ENCODE measurements around the gene DGKG.
A peak's percentile ranks its signal among the peaks of the same experiment; 100 is the strongest.

The DGKG gene

GRCh38 chr3:186273586-186273985 lies 88.4 kb downstream of the DGKG start:
- DNase-seq = no peak

DNA sequence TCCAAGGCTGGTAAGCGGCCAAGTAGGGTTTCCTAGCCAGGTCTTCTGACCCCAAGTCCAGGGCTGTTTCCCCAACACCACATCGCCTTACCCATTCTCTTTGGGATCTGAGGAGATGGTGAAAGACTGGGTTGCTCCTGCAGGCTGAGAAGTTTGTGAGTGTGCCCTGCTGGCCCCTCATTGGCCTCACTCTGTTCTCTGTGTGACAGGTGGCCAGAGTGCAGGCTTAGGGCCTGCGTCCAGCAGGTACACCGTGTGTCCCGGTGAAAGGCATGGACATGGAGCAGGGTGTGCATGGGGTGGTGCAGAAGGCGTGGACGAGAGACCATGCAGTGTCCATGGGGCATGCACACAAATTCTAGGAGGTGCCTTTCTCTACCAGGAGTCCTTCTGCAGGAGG lies 91.3 kb downstream of the DGKG start:
- no peak for DNase-seq

DNA sequence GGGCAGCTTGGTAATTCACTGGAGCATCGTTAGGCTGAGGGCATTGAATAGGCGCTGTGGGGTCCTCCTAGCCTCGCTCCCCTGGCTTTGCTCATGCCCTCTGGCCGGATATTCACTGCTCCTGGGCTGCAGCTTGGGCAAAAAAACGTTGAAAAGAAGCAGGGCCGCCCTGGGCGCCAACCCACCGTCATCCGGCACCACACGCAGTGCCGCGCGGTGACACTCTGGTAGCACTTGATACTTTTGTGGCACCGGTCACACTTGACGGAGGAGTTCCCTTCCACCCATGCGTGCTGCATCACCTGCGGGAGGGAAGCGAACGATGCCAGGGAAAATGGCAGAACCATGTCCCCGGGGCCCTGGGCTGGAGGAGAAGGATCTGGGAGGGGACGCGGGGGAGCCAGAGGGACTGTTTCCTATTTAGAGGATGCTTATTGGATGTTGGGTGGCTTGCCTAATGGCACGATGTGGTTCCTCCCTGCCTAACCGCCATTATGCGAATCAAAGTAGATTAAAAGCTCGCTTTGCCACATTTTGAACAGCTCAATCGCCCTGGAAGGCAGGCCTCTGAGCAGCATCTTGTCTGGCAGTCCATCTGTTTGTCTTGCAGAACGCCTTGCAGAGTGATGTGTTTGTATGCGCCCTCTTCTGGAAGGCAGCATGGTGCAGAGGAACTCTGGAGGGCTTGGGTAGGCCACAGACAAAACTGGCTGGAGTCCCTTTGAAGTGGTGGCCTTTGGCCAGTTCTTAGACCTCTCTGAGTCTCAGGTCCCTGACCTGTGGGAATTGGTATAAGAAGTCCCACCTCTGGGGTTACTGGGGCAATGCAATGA lies 93.2 kb downstream of the DGKG start:
- peak; percentile 30 for DNase-seq

GRCh38 chr3:186267758-186268157 lies 94.3 kb downstream of the DGKG start:
- DNase-seq = no peak

DNA sequence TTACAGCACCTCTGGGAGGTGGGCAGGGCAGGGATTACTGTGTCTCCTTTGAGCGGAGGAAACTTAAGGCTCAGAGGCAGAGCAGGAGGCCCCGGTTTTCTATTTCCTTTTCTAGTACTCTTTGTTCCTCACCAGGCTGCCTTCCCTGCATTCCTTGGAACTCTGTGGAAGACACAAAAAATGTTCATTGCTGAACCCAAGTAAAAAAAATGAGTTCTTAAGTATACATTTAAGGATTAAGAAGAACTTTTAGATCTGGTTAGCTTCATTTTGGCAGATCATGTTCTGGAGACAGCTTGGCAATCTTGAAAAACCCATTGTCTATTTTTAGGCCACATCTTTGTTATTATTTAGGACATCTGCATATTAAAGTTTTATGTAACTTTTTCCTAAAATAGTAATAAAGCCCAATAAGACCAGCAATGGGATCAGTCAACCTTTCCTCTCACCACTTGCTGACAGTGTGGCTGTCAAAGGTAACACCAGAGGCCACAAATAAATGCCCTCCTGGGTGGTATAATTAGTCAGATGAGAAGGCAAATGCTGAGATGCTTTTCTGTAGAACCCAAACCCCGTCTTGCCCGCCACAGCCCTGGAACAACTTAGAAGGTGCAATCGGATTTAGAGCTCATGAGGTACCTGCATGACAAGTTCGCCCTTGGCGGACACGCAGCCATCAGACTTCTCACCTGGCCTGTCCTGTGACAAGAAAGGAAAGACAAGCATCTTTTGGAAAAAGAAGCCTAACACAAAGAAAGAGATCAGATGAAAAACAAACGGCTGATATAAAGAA lies 97.2 kb downstream of the DGKG start:
- DNase-seq = no peak

DNA sequence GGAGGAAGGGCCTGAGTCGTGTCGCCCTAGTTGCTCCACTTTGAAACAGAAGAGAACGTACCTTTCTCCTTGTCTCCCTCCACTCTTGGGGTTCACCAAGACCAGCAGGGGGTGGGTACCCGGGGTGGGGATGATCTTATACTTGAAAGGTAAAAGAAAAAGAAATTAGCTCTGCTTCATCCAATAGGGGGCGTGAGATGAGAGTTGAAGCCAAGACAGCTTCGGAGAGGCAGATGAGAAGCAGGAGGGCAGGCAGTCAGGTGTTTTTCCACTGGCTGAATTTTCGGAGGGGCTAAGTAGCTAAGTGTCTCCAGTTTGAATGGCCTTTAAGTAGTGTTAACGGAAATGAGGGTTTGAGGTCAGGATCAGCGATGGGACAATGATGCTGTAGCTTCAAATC lies 100.4 kb downstream of the DGKG start:
- DNase-seq = no peak

GRCh38 chr3:186260726-186261125 lies 101.3 kb downstream of the DGKG start:
- no peak for DNase-seq

DNA sequence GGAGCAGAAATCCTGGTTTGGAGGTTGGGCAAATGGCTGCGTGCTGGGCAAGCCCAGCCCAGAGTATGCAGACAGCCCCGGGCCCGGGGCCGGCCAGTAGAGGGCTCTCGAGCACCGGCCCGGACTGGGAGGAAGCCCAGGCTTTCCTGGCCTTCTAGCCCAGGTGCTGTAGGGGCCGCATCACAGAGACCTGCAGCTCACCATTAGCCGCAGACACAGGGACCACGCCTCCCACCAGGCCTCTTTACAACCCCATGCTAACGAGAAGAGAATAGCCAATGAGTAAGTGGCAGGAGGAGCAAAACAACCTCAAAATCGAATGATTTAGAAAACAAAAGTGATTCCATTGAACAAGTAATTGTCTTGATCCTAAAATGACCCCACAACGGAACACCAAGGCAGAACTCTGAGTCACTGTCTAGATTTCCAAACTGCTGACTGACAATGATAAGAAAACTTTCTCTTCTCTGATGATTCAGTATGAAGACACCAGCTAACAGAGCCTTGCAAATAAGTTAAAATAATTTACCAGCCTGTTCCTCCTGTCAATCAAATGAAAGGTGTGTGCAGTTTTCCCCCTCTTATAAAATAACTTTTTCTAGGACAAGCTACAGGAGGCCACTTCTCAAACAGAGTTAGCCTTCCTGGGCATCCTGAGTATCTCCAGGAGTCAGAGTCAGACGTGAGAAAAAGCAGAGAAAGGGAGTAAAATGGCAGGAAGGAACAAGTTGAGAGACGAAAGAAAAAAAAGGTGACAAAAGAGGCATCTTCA lies 102.2 kb downstream of the DGKG start:
- DNase-seq = peak; percentile 47

DNA sequence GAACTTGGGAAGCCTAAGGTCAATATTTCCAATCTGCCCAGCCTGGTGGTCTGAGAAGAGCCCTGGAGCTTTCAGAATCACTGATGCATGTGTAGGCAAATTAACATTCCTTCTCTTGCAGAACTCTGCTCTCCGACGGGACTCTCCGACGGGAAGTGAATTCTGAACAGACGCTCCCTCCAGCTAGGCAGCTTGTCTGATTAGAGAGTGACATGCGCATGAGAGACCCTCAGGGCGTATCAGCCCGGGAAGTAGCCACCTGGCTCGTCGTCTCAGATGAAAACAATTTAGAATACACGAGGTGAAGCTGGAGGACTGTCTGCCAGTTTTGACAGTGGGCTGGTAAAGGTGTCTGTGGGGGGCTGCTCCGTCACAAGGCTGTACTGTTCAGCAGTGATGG lies 103.1 kb downstream of the DGKG start:
- DNase-seq = no peak

DNA sequence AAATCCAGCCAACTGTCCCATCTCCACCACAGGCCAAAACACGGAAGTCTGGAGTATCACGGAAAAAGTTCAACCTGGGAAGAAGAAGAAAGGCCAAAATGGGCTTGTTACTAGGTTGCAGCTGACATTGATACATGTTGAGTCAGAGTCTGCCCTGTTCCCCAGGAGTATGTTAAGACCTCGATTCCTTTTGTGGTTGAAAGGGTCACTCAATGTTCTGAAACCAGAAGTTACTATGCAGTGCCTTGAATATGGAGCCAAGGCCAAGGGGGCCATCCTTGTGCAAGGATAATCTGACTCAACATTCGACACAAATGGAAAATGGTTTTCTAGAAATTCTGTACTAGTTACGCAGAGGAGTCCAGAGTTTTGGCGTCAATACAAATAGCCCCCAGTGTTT lies 104.2 kb downstream of the DGKG start:
- no peak for DNase-seq

DNA sequence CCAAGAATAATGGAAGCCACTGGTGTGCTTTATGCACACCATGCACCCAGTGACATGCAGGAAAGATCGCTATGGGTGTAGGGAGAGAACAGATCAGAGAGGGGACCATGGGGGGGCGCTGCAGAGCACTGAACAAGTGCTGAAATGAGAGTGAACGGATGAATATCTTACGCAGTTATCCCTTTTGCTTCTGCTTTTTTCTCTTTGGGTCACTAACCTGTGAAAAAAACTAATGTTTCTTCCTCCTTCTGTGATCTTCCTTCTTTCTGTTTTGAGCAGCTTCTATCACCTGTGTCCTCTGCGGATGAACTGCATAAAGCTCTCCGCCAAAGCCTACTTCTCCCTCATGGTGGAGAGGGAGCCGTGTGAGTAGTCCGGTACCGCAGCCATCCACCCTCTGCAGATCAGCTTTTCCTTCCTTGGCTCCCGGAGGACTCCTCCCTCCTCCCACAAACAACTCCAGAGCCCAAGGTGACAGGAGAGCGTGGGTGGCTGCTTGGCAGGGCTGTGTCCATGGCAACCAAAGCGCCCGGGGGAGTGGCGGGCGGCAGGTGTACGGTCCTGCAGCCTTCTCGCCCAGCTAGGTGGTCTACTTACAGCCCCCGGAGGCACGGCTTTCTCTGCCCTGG lies 106.2 kb downstream of the DGKG start:
- no peak for DNase-seq

- DNase-seq = no peak
These were observed 107.1 kb downstream of the DGKG start for GRCh38 chr3:186254676-186255650.

GRCh38 chr3:186251948-186252619 lies 110.0 kb downstream of the DGKG start:
- DNase-seq = no peak

GRCh38 chr3:186248850-186249249 lies 113.2 kb downstream of the DGKG start:
- no peak for DNase-seq

- no peak for DNase-seq
These were observed 113.9 kb downstream of the DGKG start for GRCh38 chr3:186247821-186248814.

DNA sequence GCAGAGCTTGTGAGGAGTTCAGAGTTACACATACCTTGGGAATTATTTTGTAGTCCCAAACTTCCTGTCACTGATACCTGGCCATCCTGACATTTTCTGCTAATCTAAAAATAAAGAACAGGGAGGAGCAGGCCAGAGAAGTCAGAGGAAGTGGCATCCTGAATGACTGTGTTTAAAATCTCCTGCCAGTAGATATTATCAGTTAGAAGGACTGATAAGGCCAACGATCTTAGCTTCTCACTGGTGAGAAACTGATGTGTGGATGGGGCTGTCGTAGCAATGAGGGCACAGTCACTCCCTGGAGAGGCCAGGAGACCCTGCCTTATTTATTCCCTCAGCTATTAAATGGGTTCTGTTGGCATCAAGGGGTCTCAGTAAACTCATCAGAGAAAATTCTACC lies 115.1 kb downstream of the DGKG start:
- no peak for DNase-seq

DNA sequence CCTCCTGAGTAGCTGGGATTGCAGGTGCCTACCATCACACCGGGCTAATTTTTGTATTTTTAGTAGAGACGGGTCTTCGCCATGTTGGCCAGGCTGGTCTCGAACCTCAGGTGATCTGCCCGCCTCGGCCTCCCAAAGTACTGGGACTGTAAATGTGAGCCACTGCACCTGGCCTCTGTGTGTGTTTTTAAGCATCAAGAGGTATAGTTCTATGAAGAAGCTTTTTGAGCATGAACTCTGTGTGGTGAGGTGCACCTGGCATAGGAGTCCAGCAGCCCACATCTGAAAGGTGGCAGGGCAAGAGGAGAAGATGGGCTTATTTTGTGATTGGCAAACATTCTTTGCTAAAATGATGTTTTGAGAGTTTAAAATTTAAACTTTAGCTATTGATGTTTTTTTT lies 118.0 kb downstream of the DGKG start:
- DNase-seq = no peak

GRCh38 chr3:186241910-186242821 lies 119.9 kb downstream of the DGKG start:
- peak; percentile 51 for DNase-seq
